ENCODE data around the gene NAV3. TPM values are rescaled to one million over a fixed set of nuclear protein-coding genes. Genes with fewer than 3 reads are reported as not detected.

NAV3 gene
- total and polyA plus RNA-seq, 2 experiments from 2014 or later: 4.0 to 12.0 TPM

DNA sequence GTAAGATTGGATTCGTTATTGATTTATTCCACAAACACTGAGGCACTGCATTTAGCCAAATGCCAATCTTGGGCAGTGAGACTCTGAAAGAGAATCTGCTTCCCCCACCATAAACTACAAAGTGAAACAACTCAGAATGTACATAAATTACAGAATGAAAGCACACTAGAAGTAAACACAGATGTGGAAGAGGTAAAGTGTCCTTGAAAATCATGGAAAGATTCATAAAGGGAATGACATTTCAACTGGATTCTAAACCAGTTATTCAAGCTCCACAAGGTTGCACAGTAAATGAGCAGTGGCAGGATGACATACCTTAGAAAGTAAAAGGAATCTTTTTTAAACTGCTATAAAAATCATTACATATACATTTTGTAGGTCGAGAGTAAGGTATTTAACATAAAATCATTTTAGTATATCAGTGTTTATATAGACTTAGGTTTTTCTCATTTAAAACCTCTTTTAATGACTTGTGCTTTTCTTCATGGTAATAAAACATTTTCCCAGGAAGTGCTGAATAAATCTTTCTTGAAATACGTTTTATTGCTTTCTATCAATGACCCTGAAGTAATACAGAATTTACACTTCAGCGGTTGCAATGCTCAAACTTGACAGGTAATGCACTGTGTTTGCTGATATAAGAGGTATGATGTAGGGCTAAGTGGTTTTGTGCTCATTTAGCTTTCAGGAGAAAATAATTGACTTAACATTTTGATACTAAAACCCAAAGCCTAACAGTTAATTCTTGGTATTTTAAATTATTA lies 270.6 kb downstream of the NAV3 start:
- TF ChIP-seq NANOG (IDR thresholded peaks at IDR 0.05; ENCODE audit: borderline replicate concordance) (no peak), EZH2 (IDR thresholded peaks at IDR 0.05; ENCODE audit: low read depth, unreplicated experiment) (no peak), JUNB (IDR thresholded peaks at IDR 0.05; ENCODE audit: unreplicated experiment) (no peak), ZNF114 (CRISPR knock-in tag; IDR thresholded peaks at IDR 0.05) (no peak), EZH2phosphoT487 (IDR thresholded peaks at IDR 0.05; ENCODE audit: unreplicated experiment) (no peak), STAT1 (IDR thresholded peaks at IDR 0.05; ENCODE audit: unreplicated experiment) (no peak), POLR2AphosphoS5 (IDR thresholded peaks at IDR 0.05; ENCODE audit: low read depth) (no peak), CREB1 (CRISPR knock-in tag; IDR thresholded peaks at IDR 0.05; ENCODE audit: low read depth) (no peak), ZNF331 (CRISPR knock-in tag; IDR thresholded peaks at IDR 0.05; ENCODE audit: low read depth) (no peak)
- TF ChIP-seq, protein P1, sequence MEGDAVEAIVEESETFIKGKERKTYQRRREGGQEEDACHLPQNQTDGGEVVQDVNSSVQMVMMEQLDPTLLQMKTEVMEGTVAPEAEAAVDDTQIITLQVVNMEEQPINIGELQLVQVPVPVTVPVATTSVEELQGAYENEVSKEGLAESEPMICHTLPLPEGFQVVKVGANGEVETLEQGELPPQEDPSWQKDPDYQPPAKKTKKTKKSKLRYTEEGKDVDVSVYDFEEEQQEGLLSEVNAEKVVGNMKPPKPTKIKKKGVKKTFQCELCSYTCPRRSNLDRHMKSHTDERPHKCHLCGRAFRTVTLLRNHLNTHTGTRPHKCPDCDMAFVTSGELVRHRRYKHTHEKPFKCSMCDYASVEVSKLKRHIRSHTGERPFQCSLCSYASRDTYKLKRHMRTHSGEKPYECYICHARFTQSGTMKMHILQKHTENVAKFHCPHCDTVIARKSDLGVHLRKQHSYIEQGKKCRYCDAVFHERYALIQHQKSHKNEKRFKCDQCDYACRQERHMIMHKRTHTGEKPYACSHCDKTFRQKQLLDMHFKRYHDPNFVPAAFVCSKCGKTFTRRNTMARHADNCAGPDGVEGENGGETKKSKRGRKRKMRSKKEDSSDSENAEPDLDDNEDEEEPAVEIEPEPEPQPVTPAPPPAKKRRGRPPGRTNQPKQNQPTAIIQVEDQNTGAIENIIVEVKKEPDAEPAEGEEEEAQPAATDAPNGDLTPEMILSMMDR (conservative IDR thresholded peaks at IDR 0.05; ENCODE audit: low read depth in 2 of 2): no peak
- TF ChIP-seq, protein P2, sequence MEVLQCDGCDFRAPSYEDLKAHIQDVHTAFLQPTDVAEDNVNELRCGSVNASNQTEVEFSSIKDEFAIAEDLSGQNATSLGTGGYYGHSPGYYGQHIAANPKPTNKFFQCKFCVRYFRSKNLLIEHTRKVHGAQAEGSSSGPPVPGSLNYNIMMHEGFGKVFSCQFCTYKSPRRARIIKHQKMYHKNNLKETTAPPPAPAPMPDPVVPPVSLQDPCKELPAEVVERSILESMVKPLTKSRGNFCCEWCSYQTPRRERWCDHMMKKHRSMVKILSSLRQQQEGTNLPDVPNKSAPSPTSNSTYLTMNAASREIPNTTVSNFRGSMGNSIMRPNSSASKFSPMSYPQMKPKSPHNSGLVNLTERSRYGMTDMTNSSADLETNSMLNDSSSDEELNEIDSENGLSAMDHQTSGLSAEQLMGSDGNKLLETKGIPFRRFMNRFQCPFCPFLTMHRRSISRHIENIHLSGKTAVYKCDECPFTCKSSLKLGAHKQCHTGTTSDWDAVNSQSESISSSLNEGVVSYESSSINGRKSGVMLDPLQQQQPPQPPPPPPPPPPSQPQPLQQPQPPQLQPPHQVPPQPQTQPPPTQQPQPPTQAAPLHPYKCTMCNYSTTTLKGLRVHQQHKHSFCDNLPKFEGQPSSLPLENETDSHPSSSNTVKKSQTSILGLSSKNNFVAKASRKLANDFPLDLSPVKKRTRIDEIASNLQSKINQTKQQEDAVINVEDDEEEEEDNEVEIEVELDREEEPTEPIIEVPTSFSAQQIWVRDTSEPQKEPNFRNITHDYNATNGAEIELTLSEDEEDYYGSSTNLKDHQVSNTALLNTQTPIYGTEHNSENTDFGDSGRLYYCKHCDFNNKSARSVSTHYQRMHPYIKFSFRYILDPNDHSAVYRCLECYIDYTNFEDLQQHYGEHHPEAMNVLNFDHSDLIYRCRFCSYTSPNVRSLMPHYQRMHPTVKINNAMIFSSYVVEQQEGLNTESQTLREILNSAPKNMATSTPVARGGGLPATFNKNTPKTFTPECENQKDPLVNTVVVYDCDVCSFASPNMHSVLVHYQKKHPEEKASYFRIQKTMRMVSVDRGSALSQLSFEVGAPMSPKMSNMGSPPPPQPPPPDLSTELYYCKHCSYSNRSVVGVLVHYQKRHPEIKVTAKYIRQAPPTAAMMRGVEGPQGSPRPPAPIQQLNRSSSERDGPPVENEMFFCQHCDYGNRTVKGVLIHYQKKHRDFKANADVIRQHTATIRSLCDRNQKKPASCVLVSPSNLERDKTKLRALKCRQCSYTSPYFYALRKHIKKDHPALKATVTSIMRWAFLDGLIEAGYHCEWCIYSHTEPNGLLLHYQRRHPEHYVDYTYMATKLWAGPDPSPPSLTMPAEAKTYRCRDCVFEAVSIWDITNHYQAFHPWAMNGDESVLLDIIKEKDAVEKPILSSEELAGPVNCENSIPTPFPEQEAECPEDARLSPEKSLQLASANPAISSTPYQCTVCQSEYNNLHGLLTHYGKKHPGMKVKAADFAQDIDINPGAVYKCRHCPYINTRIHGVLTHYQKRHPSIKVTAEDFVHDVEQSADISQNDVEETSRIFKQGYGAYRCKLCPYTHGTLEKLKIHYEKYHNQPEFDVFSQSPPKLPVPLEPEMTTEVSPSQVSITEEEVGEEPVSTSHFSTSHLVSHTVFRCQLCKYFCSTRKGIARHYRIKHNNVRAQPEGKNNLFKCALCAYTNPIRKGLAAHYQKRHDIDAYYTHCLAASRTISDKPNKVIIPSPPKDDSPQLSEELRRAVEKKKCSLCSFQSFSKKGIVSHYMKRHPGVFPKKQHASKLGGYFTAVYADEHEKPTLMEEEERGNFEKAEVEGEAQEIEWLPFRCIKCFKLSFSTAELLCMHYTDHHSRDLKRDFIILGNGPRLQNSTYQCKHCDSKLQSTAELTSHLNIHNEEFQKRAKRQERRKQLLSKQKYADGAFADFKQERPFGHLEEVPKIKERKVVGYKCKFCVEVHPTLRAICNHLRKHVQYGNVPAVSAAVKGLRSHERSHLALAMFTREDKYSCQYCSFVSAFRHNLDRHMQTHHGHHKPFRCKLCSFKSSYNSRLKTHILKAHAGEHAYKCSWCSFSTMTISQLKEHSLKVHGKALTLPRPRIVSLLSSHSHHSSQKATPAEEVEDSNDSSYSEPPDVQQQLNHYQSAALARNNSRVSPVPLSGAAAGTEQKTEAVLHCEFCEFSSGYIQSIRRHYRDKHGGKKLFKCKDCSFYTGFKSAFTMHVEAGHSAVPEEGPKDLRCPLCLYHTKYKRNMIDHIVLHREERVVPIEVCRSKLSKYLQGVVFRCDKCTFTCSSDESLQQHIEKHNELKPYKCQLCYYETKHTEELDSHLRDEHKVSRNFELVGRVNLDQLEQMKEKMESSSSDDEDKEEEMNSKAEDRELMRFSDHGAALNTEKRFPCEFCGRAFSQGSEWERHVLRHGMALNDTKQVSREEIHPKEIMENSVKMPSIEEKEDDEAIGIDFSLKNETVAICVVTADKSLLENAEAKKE (CRISPR knock-in tag; IDR thresholded peaks at IDR 0.05): no peak
- TF ChIP-seq, protein P3, sequence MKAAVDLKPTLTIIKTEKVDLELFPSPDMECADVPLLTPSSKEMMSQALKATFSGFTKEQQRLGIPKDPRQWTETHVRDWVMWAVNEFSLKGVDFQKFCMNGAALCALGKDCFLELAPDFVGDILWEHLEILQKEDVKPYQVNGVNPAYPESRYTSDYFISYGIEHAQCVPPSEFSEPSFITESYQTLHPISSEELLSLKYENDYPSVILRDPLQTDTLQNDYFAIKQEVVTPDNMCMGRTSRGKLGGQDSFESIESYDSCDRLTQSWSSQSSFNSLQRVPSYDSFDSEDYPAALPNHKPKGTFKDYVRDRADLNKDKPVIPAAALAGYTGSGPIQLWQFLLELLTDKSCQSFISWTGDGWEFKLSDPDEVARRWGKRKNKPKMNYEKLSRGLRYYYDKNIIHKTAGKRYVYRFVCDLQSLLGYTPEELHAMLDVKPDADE (IDR thresholded peaks at IDR 0.05): no peak
- TF ChIP-seq, protein P4, sequence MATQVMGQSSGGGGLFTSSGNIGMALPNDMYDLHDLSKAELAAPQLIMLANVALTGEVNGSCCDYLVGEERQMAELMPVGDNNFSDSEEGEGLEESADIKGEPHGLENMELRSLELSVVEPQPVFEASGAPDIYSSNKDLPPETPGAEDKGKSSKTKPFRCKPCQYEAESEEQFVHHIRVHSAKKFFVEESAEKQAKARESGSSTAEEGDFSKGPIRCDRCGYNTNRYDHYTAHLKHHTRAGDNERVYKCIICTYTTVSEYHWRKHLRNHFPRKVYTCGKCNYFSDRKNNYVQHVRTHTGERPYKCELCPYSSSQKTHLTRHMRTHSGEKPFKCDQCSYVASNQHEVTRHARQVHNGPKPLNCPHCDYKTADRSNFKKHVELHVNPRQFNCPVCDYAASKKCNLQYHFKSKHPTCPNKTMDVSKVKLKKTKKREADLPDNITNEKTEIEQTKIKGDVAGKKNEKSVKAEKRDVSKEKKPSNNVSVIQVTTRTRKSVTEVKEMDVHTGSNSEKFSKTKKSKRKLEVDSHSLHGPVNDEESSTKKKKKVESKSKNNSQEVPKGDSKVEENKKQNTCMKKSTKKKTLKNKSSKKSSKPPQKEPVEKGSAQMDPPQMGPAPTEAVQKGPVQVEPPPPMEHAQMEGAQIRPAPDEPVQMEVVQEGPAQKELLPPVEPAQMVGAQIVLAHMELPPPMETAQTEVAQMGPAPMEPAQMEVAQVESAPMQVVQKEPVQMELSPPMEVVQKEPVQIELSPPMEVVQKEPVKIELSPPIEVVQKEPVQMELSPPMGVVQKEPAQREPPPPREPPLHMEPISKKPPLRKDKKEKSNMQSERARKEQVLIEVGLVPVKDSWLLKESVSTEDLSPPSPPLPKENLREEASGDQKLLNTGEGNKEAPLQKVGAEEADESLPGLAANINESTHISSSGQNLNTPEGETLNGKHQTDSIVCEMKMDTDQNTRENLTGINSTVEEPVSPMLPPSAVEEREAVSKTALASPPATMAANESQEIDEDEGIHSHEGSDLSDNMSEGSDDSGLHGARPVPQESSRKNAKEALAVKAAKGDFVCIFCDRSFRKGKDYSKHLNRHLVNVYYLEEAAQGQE (IDR thresholded peaks at IDR 0.05; ENCODE audit: unreplicated experiment): no peak
- H3K4me3 Mint-ChIP-seq: no peak overlapping the region
- Histone ChIP-seq H3F3A (replicated peaks; ENCODE audit: low read depth) (no peaks in the 10 kb centered on the region), H3K4me3 (no peak overlapping the region), H3K9me2 (ENCODE audit: insufficient read depth) (no peaks in the 10 kb centered on the region), H2AFZ (no peak overlapping the region), H3K4me1 (ENCODE audit: insufficient read depth) (no peaks in the 10 kb centered on the region), H3K27me3 (ENCODE audit: insufficient read depth) (no peaks in the 10 kb centered on the region), H4K20me1 (replicated peaks; ENCODE audit: insufficient read depth) (no peaks in the 10 kb centered on the region), H3K4me2 (no peak overlapping the region), H3K79me2 (replicated peaks; ENCODE audit: insufficient read depth) (no peaks in the 10 kb centered on the region), H3K36me3 (ENCODE audit: insufficient read depth) (no peaks in the 10 kb centered on the region), H3K27ac (ENCODE audit: low read depth) (no peak overlapping the region)
- no peak for ATAC-seq
- H3K27me3 Mint-ChIP-seq (ENCODE audit: insufficient read depth, low read depth, poor library complexity): no peaks in the 10 kb centered on the region
- no peaks in the 10 kb centered on the region for H3K9me3 Mint-ChIP-seq
- H3K36me3 Mint-ChIP-seq (ENCODE audit: low read depth): no peaks in the 10 kb centered on the region
- H3K4me1 Mint-ChIP-seq: no peaks in the 10 kb centered on the region
- no peak overlapping the region for H3K27ac Mint-ChIP-seq
- no peak for DNase-seq (ENCODE audit: low spot score)
